ENCODE results near the gene SIGLEC7.

Gene SIGLEC7

GRCh38 chr19:51163257-51163656 is 21.2 kb downstream of the SIGLEC7 start:
- no peaks in the 10 kb centered on the region for H3K4me1 ChIP-seq (ENCODE audit: low read length)
- no peaks in the 10 kb centered on the region for H3F3A ChIP-seq (ENCODE audit: insufficient read depth, low read length)
- H3K27ac ChIP-seq (ENCODE audit: low read length) = no peak overlapping the region
- no peaks in the 10 kb centered on the region for H3K9me3 ChIP-seq (replicated peaks; ENCODE audit: insufficient read depth, low read length)
- H2AFZ ChIP-seq (ENCODE audit: low read length) = no peak overlapping the region
- no peaks in the 10 kb centered on the region for H3K79me2 ChIP-seq (ENCODE audit: low read length)
- H3K4me2 ChIP-seq (ENCODE audit: low read depth, low read length) = no peak overlapping the region
- H3K27me3 ChIP-seq (replicated peaks; ENCODE audit: insufficient read depth, low read length) = peaks cover 33% of the 10 kb centered on the region
- H3K36me3 ChIP-seq (replicated peaks; ENCODE audit: insufficient read depth, low read length) = no peaks in the 10 kb centered on the region
- no peaks in the 10 kb centered on the region for H3K9me2 ChIP-seq (replicated peaks; ENCODE audit: insufficient read depth, low read length)
- H3K9ac ChIP-seq (ENCODE audit: low read length) = no peak overlapping the region
- H4K20me1 ChIP-seq (ENCODE audit: insufficient read depth, low read length) = no peaks in the 10 kb centered on the region
- DNase-seq = no peak
- H3K4me3 ChIP-seq (ENCODE audit: low read length) = no peak overlapping the region
- TF ChIP-seq EZH2phosphoT487 (IDR thresholded peaks at IDR 0.05; ENCODE audit: low read length) (no peak), EZH2 (optimal IDR thresholded peaks at IDR 0.05; ENCODE audit: low read depth, low read length) (no peak)
- TF ChIP-seq, protein P1, sequence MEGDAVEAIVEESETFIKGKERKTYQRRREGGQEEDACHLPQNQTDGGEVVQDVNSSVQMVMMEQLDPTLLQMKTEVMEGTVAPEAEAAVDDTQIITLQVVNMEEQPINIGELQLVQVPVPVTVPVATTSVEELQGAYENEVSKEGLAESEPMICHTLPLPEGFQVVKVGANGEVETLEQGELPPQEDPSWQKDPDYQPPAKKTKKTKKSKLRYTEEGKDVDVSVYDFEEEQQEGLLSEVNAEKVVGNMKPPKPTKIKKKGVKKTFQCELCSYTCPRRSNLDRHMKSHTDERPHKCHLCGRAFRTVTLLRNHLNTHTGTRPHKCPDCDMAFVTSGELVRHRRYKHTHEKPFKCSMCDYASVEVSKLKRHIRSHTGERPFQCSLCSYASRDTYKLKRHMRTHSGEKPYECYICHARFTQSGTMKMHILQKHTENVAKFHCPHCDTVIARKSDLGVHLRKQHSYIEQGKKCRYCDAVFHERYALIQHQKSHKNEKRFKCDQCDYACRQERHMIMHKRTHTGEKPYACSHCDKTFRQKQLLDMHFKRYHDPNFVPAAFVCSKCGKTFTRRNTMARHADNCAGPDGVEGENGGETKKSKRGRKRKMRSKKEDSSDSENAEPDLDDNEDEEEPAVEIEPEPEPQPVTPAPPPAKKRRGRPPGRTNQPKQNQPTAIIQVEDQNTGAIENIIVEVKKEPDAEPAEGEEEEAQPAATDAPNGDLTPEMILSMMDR (IDR thresholded peaks at IDR 0.05; ENCODE audit: low read length) = no peak

DNA sequence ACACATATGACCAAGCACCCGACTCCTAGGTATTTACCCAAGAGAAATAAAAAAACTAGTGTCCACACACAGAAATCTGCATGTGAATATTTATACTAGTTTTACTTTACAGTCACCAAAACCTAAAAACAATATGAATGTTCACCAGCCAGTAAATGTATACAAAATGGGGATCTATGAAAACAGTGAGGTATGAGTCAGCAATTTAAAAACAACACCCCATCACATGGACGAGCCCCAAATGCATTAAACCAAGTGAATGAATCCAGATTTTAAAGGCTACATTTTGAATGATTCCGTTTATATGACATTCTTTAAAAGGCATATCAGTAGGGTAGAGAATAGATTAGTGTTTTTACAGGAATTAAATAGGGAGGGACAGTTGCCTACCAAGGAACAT is 22.1 kb downstream of the SIGLEC7 start:
- no peak overlapping the region for H3K4me3 ChIP-seq (ENCODE audit: low read length)
- no peaks in the 10 kb centered on the region for H3K4me1 ChIP-seq (ENCODE audit: low read length)
- H4K20me1 ChIP-seq (ENCODE audit: insufficient read depth, low read length) = no peaks in the 10 kb centered on the region
- H3K79me2 ChIP-seq (ENCODE audit: low read length) = no peaks in the 10 kb centered on the region
- DNase-seq = no peak
- H3K36me3 ChIP-seq (replicated peaks; ENCODE audit: insufficient read depth, low read length) = no peaks in the 10 kb centered on the region
- no peak overlapping the region for H3K4me2 ChIP-seq (ENCODE audit: low read depth, low read length)
- no peak overlapping the region for H3K9ac ChIP-seq (ENCODE audit: low read length)
- TF ChIP-seq EZH2phosphoT487 (IDR thresholded peaks at IDR 0.05; ENCODE audit: low read length) (no peak), EZH2 (optimal IDR thresholded peaks at IDR 0.05; ENCODE audit: low read depth, low read length) (no peak)
- no peak overlapping the region for H3K27ac ChIP-seq (ENCODE audit: low read length)
- peaks cover 33% of the 10 kb centered on the region for H3K27me3 ChIP-seq (replicated peaks; ENCODE audit: insufficient read depth, low read length)
- no peaks in the 10 kb centered on the region for H3K9me2 ChIP-seq (replicated peaks; ENCODE audit: insufficient read depth, low read length)
- no peaks in the 10 kb centered on the region for H3K9me3 ChIP-seq (replicated peaks; ENCODE audit: insufficient read depth, low read length)
- no peaks in the 10 kb centered on the region for H3F3A ChIP-seq (ENCODE audit: insufficient read depth, low read length)
- no peak overlapping the region for H2AFZ ChIP-seq (ENCODE audit: low read length)

- Histone ChIP-seq H3K4me3 (ENCODE audit: low read length) (no peak overlapping the region), H2AFZ (ENCODE audit: low read length) (no peak overlapping the region), H3K4me1 (ENCODE audit: low read length) (no peaks in the 10 kb centered on the region), H3K36me3 (replicated peaks; ENCODE audit: insufficient read depth, low read length) (no peaks in the 10 kb centered on the region), H3K27me3 (replicated peaks; ENCODE audit: insufficient read depth, low read length) (peaks cover 41% of the 10 kb centered on the region), H3K79me2 (ENCODE audit: low read length) (no peaks in the 10 kb centered on the region), H4K20me1 (ENCODE audit: insufficient read depth, low read length) (no peaks in the 10 kb centered on the region), H3K9me3 (replicated peaks; ENCODE audit: insufficient read depth, low read length) (no peaks in the 10 kb centered on the region), H3K4me2 (ENCODE audit: low read depth, low read length) (no peak overlapping the region), H3K27ac (ENCODE audit: low read length) (no peak overlapping the region), H3K9me2 (replicated peaks; ENCODE audit: insufficient read depth, low read length) (no peaks in the 10 kb centered on the region), H3K9ac (ENCODE audit: low read length) (no peak overlapping the region), H3F3A (ENCODE audit: insufficient read depth, low read length) (no peaks in the 10 kb centered on the region)
- no peak for DNase-seq
- no peak for TF ChIP-seq EZH2phosphoT487 (IDR thresholded peaks at IDR 0.05; ENCODE audit: low read length)
- TF ChIP-seq EZH2 (optimal IDR thresholded peaks at IDR 0.05; ENCODE audit: low read depth, low read length) = no peak
- TF ChIP-seq, protein P1 (IDR thresholded peaks at IDR 0.05; ENCODE audit: low read length) = no peak
These were observed 24.9 kb downstream of the SIGLEC7 start for GRCh38 chr19:51166846-51167490.

- no peaks in the 10 kb centered on the region for H3K36me3 ChIP-seq (replicated peaks; ENCODE audit: insufficient read depth, low read length)
- no peaks in the 10 kb centered on the region for H3K79me2 ChIP-seq (ENCODE audit: low read length)
- no peak overlapping the region for H3K9ac ChIP-seq (ENCODE audit: low read length)
- no peaks in the 10 kb centered on the region for H3K4me1 ChIP-seq (ENCODE audit: low read length)
- H3K27ac ChIP-seq (ENCODE audit: low read length) = no peak overlapping the region
- no peaks in the 10 kb centered on the region for H4K20me1 ChIP-seq (ENCODE audit: insufficient read depth, low read length)
- peaks cover 41% of the 10 kb centered on the region for H3K27me3 ChIP-seq (replicated peaks; ENCODE audit: insufficient read depth, low read length)
- no peaks in the 10 kb centered on the region for H3F3A ChIP-seq (ENCODE audit: insufficient read depth, low read length)
- DNase-seq = no peak
- no peaks in the 10 kb centered on the region for H3K9me3 ChIP-seq (replicated peaks; ENCODE audit: insufficient read depth, low read length)
- no peak for TF ChIP-seq EZH2 (optimal IDR thresholded peaks at IDR 0.05; ENCODE audit: low read depth, low read length)
- TF ChIP-seq, protein P1 (IDR thresholded peaks at IDR 0.05; ENCODE audit: low read length) = no peak
- no peak for TF ChIP-seq EZH2phosphoT487 (IDR thresholded peaks at IDR 0.05; ENCODE audit: low read length)
- no peak overlapping the region for H2AFZ ChIP-seq (ENCODE audit: low read length)
- H3K4me2 ChIP-seq (ENCODE audit: low read depth, low read length) = no peak overlapping the region
- H3K9me2 ChIP-seq (replicated peaks; ENCODE audit: insufficient read depth, low read length) = no peaks in the 10 kb centered on the region
- H3K4me3 ChIP-seq (ENCODE audit: low read length) = no peak overlapping the region
These were observed 26.6 kb downstream of the SIGLEC7 start for GRCh38 chr19:51168564-51169282.
